HG03457 (cell line): ENCODE data around the gene PCBP3.
"Not testable (repeated sequence)": the region's sequence is repeated elsewhere in the genome, so short reads cannot be mapped to it uniquely, and the experiment has no call there.

Experiments used
- ATAC-seq: cut with Tn5 transposase; IDR thresholded peaks from one replicate; pipeline ENCODE4 v1.9.1; 2021; ENCODE audit warnings: moderate number of reproducible peaks; ENCODE audit not compliant: unreplicated experiment

Gene PCBP3

DNA sequence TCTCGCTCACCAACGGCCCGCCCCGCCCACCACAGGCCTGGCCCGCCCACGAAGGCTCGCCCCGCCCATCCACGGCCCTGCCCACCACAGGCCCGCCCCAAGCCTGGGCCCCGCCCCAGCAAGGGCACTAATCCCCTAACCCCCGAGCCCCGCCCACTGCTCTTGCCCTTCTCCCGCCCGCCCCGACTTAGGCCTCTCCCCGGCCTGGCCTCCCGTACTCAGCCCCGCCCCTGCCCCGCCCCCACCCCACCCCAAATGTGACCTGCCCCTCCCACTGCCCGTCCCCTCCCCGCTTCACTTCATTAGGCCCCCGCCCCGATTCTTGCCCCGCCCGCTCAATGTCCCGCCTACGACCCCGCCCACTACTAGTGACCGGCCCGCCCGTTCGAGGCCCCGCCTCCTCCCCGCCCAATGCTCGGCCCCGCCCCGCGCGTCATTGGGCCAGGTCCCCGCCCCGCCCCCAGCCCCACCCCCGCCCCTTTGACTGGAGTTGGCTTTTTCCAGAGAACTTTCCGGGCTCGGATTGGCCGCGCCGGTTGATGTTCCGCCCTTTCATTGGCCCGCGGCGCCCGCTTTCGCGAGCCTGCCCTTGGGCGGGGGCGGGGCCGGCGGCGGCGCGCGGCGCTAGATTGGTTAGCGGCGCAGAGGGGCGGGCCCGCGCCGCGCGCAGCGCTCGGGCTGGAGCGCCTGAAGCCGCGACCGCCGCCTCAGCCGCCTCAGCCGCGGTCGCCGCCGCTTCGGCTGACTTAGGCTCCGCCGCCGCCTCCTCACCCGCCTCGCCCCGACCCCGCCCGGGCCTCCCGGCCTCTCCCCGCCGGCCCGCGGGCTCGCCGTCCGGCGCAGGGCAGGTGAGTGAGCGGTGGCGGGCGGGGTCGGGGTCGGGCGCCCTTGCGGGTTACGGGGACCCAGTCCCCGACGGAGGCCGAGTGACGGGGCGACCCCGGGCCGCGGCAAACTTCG is at the start of gene PCBP3:
Gene PCBP3, plus strand, starts transcription at position 705 of the 960 bp plus-strand sequence. CDS start 206,361 bp downstream, outside the sequence.
- ATAC-seq: peak; percentile 50

DNA sequence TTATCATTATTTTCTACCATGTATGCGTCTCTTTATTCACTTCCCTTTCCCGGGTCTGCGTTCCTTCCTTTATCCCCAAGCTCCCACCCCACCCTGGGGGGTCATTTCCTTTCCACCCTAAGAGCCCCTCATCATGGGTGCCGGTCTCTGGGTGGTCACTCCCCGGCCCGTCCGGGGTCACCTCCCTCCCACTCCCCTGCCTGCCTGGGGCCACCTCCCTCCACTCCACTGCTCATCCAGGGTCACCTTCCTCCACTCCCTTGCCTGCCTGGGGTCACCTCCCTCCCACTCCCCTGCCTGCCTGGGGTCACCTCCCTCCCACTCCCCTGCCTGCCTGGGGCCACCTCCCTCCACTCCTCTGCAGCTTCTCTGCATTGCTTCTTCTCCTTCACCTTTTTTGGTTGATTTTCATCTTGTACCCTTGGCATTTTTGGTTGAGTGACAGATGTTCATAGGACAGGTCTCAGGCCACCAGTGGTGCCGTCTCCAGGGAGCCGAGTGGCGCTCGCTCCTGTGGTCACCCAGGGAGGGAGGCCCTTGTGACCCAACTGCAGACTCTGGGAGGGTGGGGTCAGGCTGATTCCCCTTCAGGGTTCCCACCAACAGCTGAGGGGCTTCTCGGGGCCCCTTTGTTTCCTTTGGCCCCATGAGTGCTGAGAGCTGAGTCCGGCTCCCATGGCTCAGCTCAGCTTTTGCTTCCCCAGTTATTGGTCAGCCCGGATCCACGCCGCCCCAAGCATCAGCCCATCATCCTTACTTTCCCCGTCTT is 48.6 kb upstream of the PCBP3 start:
- no peak for ATAC-seq

DNA sequence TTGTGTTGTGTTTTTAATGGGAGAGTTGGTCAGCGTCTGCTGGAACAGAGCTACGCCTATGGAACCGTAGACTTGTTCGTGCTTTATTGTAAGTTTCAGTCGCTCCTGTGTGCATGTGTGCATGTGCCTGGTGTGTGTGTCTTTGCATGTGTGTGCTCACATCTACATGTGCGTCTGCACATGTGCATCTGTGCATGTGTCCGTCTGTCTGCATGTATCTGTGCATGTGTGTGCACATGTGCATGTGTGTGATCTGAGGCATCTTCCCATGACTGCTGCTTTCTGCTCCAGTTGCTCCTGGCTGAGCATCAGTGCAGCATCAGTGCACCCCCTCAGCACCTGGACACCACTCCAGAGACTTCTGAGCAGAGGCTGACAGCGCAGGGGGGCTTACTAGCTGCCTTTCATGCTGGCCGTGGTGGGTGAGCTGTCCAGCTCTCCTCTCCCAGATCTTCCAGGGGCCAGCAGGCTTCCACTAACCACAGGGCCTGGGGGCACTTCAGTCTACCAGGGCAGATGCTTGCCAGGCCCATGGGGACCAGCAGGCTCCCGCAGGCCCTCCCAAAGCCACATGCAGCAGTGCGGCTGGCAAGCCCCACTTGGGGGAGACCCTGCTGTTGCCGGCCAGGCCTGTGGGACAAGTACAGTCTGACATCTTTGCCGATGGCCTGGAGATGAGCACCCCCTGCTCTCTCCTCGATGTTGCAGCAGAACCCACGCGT is 47.8 kb upstream of the PCBP3 start:
- ATAC-seq: no peak

DNA sequence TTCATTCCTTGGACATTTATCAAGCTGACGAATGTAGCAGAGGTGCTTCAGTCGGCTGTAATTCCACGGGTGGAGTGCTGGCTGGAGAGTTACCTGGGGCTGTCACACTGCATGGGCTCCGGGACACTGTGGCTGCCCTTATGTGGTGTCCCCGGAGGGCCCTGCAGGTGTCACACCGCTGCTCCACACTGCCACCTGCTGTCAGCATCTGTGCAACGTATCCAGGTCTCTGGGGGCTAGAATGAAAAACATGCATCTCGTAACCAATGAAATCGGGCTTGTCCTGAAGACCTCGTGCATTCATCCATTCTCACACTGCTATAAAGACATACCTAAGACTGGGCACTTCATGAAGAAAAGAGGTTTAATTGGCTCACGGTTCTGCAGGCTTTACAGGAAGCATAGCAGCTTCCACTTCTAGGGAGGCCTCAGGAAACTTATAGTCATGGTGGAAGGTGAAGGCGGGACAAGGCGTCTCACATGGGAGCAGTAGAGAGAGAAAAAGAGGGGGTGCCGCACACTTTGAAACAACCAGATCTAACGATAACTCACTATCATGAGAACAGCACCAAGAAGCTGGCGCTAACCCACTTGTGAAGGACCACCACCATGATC is 46.7 kb upstream of the PCBP3 start:
- no peak for ATAC-seq

DNA sequence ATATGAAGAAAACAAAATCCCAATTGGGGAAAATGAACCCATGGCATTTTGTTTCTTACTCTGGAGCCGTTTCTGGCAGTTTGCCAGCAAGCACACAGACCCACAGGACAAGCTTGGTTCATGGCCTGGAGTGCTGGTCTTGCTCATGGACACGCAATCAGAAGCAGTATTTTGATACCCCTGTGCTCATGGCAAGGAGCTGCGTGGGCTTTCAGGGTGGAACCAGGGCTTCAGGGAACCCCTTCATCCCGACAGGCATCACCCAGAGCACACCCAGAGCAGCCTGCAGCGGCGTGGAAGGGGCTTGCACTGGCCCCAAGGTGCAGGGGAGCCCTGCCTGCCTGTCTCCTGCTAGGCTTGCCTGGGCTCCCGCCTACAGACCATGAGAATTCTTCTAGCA is 45.4 kb upstream of the PCBP3 start:
- ATAC-seq: no peak

DNA sequence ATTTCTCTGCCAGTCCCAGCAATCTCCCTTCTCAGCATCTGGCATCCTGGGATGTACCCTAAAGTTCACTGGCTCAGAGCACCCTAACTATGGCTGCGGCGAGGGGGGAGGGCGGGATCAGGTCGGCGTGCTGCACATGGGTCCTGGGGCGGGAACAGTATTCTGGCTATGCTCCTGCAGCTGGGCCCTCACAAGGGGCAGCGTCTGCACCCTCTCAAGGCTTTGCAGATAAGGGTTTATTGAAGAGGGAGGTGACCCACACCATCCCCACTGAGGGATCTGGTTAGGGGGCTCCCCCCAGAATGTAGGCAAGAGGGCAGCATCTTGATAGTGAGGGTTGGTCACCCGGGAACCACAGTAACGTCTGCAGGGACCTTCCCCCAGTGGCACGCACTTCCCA is 44.9 kb upstream of the PCBP3 start:
- no peak for ATAC-seq

DNA sequence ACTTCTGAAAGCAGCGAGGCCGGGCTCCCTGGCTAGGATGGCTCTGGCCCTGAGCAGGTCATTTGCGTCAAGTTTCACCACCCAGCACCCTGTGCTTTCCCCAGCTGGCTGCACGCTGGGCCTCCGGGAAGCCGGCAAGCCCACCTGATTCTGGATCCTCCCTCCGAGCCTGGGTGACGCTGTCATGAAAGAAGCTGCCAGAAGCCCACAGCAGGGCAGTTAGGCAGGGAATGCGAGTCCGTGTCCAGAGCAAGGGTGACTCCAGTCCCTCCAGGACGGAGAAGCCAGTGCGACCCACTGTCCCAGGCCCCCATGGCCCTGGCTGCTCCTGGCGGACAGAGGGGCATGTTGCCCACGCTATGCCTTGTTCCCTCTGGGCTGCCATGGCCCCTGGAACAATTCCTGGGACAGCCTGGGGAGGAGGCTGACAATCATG is 44.4 kb upstream of the PCBP3 start:
- ATAC-seq: no peak

DNA sequence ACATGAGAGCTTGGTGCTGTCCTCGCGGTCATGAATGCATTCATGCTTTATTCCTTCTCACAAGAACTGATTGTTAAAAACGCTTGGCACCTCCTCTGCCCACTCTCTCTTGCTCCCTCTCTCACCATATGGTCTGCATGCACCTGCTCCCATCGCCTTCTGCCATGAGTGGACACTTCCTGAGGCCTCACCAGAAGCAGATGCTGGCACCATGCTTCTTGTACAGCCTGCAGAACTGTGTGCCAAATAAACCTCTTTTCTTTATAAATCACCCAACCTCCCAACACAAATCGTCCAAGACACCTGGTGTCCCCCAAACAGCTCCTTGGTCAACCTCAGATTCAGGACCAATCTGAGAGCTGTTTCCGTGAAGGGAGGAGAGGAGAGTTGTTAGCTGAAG is 43.3 kb upstream of the PCBP3 start:
- ATAC-seq: no peak

DNA sequence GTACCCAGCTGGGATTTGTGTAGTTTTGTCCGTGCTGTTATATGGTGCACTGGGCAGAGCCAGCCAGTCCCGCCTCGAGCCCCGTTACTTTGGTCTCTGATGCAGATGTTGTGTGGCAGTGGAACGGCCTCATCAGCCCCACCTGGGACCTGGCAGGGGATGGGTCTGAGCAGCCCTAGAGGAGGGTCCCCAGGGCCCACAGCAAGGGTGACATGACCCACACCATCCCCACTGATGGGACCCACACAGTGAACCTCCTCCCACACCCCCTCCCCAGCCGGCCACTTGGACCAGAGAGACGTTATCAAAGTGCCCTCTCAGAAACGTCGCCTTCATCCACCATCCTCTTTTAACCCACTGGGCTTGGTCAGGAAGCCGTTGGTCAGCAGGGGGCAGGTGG is 42.0 kb upstream of the PCBP3 start:
- no peak for ATAC-seq

DNA sequence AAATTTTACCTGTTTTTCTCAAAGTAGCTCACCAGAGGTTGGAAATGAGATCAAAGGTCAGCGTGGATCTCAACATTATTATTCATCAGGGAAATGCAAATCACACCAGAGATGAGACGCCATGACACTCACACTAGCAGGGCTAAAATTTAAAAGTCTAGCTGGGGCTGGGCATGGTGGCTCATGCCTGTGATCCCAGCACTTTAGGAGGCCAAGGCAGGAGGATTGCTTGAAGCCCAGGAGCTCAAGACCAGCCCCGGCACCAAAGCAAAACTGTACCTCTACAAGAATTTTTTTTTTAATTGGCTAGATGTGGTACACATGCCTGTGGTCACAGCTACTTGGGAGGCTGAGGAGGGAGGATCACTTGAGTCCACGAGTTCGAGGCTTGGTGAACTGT is 41.4 kb upstream of the PCBP3 start:
- ATAC-seq: no peak

DNA sequence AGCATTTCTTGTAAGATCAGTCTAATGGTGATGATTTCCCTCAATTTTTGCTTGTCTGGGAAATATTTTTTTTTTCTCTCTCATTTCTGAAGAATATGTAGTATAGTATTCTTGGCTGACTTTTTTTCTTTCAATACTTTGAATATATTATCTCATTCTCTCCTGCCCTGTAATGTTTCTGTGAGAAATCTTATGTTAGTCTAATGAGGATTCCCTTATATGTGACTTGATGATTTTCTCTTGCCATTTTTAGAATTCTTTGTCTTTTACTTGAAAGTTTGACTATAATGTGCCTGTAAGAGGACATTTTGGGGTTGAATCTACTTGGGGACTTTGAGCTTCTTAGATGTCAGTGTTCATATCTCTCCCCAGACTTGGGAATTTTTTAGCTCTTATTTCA is 40.0 kb upstream of the PCBP3 start:
- no peak for ATAC-seq

DNA sequence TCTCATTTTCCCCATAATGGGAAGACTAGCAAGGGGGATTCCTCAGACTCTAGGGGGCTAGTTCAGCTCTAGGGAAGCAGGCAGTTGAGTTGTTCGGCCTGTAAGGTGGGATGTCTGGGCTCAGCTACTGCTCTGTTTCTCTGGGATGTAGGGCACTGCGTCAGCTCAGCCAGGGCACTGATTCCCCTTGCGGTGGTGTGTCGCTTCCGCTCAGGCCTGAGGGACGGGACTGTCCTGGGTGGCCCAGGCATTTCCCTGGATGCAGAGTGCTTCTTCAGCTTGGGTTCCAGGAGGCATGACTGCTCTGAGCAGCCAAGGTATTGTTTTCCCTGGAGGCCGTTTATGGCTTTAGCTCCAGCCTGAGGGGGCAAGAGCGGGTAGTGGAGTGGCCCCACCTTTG is 38.8 kb upstream of the PCBP3 start:
- ATAC-seq: not testable (repeated sequence)

DNA sequence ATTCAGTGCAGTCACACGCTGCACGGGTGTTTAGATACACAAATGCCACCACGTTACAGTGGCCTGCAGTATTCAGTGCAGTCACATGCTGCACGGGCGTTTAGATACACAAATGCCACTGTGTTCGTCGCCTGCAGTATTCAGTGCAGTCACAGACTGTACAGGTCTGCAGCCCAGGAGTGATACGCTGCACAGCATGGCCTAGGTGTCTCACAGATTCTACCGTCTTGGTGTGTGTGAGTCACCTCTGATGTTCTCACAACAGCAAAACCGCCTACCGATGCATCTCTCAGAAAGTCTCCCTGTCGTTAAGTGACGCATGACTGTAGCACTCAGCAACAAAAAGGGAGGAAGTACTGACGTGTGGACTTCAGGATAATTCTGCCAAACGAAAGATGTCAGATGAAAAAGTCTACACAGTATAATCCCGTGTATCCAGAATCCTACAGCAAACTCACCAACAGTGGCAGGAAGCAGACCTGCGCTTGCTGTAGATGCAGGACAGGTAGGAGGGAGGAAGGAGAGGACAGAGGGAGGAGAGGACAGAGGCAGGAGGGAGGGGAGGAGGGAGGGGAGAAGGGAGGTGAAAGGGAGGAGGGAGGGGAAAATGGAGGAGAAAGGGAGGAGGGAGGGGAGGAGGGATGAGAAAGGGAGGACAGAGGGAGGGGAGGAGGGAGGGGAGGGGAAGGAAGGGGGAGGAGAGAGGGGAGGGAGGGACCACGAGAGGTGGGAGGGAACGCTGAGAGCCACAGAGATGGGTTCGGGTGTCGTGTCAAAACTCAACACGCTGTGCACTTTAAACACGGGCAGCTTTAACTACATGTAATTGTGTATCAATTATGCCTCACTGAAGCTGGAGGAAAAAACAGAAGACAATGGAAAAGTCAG is 36.3 kb upstream of the PCBP3 start:
- no peak for ATAC-seq

DNA sequence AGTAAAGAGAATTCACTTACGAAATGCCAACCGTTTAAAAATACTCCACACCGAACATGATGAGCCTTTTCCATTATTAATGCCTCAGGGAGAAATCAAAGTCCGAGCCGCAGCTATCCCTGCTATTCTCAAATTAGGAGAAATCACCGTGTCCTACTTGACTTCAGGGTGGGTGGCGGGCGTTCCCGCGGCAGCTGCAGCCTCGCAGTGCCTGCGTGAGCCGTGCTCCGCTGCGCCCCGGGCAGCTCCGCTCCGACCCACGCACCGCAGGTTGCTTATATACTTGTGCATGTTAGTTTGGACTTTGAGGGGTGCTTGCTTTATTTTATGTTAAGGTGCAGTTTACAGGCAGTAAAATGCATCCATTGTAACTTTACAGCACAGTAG is 35.6 kb upstream of the PCBP3 start:
- no peak for ATAC-seq

DNA sequence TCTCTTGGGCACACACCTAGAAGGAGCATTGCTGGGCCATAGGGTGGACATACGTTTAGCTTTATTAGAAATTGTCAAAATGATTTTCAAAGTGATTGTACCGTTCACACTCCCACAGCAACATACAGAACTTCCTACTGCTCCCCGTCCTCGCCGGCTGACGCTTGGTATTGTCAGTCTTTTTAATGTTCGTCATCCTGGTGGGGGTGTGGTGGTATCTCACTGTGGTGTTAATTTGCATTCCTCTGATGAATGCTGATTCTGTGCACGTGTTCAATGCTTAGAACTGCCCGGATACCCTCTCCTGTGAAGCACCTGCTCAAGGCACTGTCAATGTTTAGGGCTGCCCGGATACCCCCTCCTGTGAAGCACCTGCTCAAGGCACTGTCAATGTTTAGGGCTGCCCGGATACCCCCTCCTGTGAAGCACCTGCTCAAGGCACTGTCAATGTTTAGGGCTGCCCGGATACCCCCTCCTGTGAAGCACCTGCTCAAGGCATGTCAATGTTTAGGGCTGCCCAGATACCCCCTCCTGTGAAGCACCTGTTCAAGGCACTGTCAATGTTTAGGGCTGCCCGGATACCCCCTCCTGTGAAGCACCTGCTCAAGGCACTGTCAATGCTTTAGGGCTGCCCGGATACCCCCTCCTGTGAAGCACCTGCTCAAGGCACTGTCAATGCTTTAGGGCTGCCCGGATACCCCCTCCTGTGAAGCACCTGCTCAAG is 34.6 kb upstream of the PCBP3 start:
- not testable (repeated sequence) for ATAC-seq

DNA sequence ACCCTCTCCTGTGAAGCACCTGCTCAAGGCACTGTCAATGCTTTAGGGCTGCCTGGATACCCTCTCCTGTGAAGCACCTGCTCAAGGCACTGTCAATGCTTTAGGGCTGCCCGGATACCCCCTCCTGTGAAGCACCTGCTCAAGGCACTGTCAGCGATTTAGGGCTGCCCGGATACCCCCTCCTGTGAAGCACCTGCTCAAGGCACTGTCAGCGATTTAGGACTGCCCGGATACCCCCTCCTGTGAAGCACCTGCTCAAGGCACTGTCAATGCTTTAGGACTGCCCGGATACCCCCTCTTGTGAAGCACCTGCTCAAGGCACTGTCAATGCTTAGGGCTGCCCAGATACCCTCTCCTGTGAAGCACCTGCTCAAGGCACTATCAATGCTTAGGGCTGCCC is 33.9 kb upstream of the PCBP3 start:
- not testable (repeated sequence) for ATAC-seq

DNA sequence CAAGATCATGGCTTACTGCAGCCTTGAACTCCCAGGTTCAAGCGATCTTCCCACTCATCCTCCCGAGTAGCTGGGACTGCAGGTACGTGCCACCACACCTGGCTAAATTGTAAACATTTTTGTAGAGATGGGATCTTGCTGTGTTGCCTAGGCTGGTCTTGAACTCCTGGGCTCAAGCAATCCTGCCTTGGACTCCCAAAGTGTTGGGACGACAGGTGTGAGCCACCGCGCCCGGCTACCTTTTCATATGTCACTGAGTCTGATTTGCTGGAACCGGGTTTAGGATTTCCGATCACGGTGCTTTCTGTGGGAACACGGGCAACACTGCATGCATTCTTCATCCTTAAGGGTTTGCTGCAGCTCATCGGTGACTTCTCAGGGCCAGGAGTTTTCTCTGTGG is 32.2 kb upstream of the PCBP3 start:
- no peak for ATAC-seq

DNA sequence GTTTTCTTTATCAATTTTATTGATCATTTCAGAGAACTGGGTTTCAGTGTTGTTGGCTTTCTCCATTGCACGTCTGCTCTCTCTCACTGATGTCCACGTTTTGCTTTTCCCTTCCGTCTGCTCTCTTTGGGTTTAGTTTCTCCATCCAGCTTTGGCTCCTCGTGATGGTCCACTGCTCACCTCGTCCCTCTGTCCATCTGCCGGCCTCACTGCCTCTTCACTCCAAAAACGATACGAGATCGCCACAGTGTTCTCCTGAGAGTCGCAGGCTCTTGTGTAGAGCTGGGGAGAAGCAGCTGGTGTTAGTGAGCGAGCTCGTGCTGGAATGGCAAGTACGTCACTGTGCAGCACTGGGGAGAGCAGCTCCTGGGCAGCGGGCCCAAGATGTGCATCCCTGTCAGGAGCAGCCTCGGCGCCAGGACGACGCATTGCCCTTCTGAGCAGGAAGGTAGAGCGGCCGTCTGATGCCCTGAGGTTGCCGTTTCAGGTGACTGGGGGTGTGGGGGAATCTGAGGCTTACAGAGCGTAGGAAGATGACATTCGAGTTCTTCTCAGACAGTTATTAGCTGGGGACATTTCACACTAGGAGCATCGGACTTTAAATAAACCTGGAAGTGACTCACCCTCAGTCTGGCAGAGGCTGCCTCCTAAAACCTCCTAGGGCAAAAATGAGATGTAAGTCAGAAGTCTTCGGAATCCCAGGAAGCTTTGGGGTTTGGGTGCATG is 31.4 kb upstream of the PCBP3 start:
- ATAC-seq: no peak

DNA sequence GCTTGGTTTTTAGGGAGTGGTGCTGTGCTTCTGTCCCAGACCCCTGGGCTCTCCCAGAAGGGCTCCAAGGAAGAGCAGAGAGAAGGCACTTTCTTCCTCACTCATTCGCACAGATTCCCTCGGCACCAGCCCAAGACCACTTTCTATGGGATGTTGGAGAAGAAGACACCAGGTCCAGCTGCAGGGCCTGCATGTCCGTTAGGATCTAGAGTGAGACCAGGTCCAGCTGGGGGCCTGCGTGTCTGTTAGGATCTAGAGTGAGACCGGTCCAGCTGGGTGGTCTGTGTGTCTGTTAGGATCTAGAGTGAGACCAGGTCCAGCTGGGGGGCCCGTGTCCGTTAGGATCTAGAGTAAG is 30.9 kb upstream of the PCBP3 start:
- not testable (repeated sequence) for ATAC-seq
